ENCODE measurements around the gene ABCA13.

ABCA13 gene

DNA sequence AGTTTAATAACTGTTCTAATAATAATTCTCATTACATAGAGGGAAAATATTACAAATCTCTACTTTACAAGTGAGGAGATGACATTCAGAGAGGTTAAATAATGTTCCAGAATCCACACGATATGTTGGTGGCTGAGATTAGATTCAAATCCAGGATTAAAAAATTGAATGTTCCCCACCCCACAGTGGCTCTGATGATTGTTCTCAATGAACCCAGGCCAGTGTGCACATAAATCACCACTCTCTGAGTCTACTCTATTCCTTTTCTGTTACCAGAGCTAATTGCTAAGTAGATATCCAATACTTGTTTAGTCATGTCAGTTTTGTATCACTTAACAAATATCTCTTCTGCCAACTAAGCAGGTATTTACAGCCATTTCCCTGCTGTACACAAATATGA is 281.0 kb downstream of the ABCA13 start:
- no peak for DNase-seq

DNA sequence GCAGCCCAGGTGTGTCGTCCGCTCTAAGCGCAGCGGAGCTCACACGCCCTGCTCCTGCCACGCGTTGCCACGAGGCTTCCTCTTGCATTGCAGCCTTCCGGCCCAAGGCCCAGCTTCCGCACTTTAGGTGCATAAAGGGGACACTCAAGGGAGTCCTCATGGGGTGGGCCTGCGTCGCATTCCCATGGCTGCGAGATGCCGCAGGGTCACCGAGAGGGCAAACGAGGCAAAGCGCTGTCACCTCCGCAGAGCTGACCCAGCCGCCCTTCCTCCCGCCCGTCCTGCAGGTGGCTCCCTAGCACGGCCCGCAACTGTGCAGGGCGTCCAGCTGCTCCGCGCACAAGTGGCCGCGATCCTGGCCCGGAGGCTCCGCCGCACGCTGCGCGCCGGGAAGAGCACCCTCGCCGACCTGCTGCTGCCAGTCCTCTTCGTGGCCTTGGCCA is 283.5 kb downstream of the ABCA13 start:
- no peak for DNase-seq

DNA sequence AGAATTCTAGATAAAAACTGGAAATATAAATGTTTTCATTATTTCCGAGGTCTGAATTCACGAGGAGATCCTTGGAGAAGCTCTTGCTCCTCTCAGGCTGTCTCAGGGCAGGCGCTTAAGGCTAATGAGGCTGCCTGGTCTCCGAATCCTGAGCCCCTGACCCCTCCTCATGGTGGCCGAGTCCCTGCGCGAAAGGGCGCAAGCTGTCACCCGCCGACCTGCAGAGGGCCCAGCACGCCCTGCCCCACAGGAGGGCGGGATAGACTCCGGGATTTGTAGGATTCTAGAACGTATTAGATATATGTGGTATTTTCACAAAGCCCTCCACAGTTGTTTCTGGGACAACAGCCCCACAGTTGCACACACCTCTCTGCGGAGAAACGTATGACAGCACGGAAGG is 284.1 kb downstream of the ABCA13 start:
- DNase-seq = no peak

DNA sequence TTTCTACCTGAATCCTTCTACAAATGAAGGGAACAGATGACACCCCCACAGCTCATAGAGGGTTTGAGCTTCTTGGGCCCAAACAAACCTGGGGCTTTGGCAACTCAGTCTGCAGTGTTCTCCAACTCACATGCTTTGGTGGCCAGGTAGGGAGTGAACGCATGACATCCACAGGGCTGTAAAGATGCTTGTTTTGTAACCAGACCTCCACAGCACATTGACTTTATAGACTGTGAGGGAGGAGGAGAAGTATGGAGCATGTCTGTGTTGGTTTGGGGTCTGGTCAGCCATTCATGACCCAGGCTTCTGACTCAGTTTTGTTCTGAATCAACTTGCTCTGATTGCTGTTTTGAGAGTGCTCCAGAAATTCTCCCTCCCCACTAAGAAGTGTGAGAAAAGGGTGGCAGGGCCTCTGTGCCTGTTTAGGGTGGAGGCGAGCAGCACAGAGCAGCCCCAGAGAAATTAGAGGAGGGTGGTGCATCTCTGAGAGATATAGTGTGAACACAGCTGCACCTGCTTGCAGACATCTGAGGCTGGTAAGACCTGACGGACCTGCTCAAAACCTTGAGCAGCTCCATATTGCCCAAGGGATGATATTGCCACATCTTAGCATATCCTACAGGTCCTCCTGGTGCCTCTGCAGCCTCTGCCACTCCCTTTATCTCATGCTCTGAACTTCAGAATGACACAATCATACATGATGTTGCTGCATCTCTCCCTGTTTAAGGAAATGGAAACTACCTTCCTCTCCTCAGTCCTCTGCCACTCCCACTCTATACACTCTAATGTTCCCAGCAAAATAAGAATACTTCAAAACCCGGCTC is 287.7 kb downstream of the ABCA13 start:
- DNase-seq = no peak

DNA sequence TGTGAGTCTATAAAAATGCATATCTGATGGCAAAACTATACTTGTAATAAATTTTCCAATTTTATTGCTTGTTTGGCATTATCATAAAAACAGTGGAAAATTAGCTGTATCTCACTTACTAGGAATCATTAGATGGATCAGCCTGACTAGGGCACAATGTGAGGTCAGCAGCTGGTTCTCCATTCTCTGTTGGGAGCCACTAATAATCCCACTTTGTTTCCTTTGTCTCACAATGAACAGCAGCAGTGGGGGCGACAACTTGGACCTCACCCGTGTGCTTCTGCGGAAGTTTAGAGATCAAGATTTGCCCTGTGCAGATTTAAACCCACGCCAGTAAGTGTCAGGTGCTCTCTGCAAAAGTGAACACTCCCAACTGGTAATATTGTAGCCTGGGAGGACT is 295.5 kb downstream of the ABCA13 start:
- no peak for DNase-seq

DNA sequence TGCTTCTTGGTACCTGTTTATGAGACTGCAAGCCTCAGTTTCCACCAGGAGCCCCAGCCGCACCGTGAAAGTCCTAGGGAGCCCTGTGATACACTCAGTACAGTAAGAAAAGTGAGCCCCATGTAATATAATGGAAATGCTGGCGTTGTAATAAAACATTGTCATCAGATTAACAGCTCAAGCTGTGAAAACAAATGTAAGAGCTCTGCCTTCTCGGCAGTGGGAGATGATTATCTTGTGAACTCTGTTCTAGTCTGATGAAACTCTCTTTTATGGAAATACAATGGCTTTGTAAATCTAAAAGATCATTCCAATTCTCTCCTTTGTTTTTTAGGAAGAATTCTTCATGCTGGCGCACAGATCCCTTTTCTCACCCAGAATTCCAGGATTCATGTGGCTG is 299.9 kb downstream of the ABCA13 start:
- no peak for DNase-seq

DNA sequence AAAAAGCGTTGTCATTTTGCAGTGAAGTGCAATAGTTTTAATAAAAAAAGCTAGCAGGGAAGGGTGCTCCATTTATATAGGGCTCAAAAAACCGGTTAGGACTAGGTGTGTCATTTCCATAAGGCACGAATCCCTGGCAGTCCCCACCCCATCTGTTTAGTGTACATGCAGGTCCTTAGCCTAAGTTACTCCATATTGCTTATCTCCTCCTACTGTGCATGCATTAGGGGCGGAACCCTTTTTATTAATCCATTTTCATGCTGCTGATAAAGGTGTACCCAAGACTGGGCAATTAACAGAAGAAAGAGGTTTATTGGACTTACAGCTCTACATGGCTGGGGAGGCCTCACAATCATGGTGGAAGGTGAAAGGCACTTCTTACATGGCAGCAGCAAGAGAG is 301.4 kb downstream of the ABCA13 start:
- no peak for DNase-seq

DNA sequence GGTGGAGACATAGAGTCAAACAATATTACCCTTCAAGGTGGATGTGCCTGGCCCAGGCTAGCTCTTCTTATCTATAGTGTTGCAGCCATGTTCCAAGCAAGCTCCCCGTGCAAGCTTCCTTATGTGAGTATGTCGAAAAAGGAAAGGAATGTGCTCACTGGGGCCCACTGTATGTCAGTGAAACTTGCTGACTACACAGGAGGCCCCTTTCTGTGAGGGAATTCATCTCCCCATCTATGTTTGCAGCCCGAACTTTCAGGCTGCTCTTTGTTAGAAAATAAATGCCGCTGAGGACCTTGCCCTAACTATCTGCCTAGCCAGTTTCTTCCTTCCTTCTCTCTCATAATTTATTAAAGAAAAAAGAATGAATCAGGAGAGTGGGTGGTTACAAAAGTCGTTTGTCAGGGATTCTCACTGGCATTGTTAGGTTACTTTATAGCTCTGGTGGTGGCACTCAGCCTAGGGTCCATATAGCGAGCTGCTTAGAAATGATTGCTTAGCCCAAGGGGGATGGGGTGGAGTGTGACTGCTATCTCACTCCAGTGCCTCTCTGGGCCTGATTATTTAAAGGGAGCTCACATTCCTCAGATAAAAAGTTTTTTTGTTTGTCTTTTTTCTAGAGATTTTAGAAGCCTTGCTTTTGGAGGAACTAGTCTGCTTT is 302.1 kb downstream of the ABCA13 start:
- DNase-seq = no peak

DNA sequence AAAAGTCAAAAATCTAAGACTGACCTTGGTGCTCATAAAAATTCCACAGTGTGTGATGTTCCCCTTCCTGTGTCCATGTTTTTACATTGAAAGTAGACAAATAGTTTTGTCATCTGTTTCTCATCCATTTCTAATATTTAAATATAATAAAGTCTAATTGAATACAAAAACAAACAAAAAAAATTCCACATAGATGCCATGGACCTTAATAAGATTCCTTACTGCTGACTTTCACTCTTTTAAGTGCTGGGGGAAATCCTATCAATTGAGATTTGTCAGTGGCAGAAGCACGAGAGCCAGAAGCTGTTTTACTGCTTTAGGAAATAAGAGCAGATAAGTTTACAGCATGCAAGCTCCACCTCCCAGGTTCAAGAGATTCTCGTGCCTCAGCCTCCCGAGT is 310.0 kb downstream of the ABCA13 start:
- DNase-seq = no peak

DNA sequence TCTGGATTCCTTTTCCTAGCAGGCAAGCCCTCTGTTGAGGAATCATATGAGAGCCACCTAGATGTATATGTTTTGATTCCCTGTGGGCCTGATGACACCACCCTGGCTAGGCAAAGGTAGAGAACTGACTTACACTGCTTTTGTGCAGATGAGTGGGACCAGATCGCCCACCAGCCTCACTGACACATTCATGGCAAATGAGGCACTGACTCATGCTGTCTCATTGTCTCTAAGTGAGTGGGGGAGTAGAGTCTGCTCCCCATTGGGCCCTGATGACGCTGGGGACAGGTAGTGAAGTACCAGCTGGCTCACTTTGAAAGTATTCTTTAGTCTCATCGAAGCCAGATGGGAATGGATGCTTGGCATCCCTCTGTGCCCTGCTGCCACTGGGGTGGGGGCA is 326.3 kb downstream of the ABCA13 start:
- no peak for DNase-seq

DNA sequence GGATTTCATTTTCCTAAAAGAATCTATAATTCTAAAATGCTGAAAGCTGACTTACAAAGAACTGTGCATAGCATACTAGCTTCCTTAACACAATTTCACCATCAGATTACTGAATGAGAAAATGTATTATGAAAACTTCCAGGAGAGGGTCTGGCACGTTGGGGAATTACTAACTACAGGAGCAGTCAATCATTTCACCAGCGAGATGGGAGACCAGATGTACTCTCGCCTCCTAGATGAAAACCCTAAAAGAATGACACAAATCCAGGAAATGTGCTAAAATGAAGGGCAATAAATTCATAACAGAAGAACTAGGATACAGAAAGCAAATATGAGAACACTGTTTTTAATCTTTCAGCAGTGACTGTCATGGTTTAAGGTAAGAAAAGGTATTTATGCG is 330.8 kb downstream of the ABCA13 start:
- DNase-seq = no peak

DNA sequence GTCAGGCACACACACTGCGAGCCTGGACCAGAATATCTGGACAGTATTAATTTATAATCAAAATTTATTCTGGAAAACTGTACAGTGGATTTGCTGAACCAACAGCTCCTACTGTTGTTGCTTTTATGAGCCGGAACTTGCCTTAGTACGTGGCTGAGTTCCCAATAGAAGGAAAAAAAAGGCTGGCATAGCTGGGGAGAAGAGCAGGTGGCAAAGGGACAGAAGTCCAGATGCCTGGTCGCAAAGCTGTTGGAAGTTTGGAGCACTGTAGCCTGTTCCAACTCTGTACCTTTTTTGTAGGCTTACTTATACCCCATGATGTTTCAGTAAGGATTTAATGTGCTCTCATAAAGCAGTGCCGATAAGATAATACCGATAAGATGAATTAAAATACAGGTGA is 333.8 kb downstream of the ABCA13 start:
- no peak for DNase-seq

DNA sequence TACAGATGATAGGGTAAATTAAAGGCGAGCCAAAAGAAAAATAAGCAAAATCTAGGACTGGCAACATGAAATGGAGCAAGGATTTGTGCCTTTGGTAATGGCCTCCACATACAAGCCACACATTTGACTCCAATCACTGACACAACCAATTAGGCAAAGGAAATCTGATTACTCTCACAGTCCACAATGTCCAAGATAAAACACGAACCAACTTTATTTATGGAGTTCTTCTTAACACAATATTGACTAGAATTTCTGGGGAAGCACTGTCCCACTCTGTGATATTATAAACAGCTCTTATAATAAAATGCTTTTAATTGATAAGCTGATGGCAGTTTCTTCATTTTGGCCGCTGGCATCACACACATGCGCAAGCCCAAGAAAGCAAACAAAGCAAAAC is 334.2 kb downstream of the ABCA13 start:
- no peak for DNase-seq

DNA sequence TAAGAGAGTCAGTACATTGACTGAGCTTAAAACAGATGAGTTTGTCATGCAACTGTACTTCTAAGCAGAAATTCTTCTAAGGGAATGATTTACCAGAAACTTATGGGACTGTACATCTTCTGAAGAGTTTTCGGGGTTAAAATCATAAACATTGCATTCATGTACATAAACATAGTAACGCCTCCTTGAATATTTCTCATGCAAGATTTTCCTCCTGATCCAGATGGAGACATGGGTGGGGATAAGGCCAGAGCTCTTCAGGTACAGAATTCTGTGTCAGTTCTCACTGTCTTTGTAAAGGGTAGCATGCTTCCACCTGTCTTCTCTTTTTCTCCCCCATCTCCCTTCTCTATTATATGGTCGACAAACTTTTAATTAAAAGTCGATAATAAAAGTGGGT is 335.3 kb downstream of the ABCA13 start:
- DNase-seq = no peak

DNA sequence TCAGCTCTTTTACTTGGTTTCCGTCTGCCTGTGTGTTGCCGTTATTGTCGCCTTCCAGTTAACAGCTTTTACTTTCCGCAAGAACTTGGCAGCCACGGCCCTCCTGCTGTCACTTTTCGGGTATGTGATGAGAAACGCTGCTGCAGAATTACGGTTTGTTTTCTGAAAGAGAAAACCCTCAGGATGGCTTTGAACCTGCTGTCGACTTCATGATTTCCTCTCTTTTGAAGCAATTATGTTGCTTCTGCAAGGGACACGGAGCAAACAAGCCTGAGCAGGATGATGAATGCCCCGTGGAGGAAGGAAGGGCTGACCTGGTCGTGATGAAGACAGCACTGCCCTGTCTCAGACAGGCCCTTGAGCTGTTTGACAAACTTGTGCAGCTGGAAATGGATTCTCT is 339.8 kb downstream of the ABCA13 start:
- no peak for DNase-seq

DNA sequence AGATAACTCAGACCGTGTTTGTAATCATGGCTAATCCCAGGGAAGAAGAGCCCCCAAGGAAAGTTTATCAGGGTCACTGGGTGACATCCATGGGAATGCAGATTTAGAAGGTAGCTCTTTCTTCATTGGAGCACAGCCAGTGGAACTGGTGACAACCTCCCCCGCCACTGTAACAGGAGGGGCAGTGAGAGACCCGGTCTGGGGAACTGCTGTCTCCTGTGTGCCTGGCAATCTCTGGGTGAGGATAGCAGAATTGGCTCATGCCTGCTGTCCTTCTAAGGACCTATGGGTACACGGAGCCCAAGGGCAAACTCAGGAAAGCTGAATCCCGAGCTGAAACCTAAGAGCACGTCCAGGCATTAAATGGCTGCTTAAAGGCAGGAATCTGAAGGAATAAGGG is 341.6 kb downstream of the ABCA13 start:
- no peak for DNase-seq

DNA sequence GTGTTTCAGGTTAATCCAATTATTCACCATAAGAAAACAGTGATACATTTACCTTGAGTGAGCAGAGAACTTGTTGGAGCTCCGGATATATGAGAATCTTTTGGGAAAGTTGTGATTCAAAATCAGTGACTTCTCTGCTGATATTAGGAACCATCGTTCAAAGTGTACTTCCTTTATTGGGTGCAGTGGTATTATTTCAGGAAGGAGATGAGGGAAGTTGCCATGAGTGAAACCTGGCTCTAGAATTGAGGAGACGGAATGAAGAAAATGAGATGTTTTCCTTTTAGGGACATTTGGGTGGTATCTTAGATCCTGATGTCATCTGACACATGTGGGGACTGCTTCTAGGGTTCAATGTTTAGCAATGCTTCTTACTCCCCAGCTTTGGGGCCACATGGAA is 343.9 kb downstream of the ABCA13 start:
- DNase-seq = no peak

DNA sequence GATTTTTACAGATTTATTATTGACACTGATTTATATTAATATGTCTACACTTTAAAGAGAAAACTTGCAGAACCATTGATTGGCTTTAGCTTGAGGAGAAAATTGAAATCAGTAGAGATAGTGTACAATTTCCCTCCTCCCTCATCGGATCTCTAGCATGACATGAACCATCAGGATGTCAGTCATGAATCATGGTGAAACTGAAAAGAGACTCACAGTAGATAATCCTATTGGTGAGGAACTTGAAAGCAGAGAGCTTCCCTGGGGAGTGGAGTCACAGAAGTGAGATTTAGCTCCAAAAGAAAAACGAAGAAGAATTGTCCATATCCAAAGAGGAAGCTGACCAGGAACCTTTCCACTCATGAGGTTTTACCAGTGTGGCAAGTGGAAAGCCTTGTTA is 346.8 kb downstream of the ABCA13 start:
- DNase-seq = no peak

DNA sequence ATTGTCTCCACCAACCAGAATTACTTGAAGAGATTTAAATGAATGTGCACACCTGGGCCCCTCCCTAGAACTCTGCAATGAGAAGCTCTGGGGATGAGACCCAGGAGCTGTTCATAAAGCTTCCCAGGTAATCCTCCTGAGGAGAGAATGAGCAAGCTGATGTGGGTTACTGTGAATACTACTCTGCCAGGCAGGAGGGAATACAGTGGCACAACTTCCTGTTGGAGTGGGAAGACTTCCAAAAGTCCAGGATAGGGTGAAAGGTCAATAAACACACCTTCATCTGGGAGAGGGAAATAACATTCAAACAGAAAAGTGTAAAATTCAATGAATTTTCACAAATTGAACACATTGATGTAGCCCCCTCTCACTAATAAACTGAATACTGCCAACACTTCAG is 351.4 kb downstream of the ABCA13 start:
- DNase-seq = no peak

DNA sequence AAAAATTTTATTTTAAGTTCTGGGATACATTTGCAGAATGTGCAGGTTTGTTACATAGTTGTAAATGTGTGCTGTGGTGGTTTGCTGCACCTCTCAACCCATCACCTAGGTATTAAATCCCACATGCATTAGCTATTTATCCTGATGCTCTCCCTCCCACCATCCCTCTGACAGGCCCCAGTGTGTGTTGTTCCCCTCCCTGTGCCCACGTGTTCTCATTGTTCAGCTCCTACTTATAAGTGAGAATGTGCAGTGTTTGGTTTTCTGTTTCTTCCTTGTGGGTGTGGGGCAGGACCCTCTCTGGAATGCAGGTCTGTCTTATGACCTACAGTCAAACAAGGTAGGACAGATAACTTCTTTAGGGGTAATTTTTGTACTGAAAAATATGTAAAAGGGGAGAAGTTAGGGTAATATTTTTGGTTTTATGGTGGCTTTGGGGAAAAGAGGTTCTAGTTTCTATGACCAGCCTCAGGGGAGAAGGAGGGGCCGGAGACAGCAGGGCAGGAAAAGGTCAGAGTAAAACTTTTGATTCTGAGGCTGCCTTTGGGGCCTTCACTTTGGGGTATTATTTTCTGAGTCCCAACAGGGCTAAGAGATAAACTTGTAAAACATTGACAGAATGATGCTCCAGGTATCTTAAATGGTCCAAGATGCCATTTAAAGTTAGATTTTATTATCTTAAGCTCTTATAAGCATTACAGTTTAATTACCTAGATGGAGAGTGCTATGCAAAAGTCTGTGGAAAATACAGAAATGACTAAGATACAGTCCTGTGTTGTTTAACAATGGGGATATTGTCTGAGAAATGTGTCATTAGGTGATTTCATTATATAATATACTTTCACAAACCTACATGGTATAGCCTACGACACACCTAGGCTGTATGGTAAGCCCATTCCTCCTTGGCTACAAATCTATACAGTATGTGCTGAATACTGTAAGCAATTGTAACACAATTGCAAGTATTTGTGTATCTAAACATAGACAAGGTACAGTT is 354.8 kb downstream of the ABCA13 start:
- no peak for DNase-seq

DNA sequence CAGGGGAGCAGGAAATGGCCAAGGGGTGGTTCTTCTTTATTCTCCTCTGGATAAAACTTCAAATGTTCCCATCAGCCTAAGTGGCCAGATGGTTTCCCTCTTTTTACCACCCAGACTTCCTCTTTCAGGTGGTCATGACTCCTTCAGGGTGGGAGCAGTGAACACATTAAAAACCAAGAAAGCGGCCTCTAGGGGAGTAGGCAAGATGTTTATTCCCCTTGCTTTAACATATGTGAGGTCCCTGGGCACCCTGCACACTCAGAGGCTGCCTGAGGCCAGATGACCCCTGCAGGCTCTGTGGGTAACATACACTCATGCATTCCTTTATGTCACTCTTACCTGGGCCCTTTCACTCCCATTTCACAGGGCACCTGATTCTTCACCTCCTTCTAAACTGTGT is 357.4 kb downstream of the ABCA13 start:
- DNase-seq = no peak

DNA sequence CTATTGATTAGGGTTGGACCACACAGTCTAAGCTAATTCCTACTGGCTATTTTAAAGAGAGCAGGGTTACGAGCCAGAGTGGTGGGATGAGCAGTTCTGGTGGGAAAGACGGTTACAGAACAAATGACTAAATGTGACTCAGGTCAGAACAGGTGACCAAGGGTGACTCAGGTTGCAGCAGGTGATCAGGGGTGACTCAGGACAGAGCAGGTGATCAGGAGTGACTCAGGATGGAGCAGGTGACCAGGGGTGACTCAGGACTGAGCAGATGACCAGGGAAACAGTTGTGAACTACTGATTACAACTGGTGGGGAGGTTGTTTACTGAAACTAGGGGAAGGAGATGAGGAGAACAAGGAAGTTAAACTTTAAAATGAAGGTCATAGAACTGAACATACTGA is 366.3 kb downstream of the ABCA13 start:
- no peak for DNase-seq

DNA sequence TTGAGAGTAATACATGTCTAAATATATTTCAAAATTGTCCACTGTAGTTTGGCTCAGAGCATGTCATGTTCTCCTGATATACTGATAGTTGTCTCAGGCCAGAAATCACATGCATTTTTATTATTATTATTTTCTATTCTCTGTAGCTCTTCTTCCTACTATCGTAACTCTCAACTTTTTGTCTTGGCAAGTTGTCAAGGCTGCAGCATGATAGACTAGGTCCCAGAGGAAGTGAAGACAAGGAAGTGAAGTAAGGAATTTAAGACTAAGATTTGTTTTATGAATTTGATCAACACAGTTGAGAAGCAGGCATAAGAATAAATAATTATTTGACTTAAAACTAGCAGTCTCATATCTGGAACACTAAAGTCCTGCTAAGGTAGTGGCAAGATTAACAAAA is 369.5 kb downstream of the ABCA13 start:
- DNase-seq = no peak

DNA sequence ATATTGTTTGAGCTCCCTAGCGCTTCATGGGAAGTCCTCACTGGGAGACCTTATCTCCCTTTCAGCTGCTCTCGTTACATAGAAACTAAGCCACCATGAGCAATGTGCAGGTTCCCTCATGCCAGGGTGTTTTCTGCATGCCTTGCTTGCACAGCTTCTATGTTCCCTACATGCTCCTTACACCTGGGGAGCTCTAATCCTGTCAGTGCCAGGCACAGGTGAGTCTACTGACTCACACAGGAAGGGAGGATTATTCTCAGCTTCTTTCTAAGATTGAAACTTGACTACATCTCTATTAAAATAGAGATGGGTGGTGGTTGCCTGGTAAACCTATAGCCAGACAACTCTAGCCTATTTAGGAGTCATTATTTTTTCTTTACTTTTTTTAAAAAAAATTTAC is 377.4 kb downstream of the ABCA13 start:
- DNase-seq = no peak
